Measurements from ENCODE around the gene RUBCNL. TPM values are rescaled to one million over a fixed set of nuclear protein-coding genes. Genes with fewer than 3 reads are reported as not detected.

Gene RUBCNL
- total and polyA plus RNA-seq, 2 of the 8 experiments (the other 6 are each of a cell fraction or from before 2014, with no cell fraction given): 2.6 to 4.9 TPM

- TF ChIP-seq CHD7 (IDR thresholded peaks at IDR 0.05; ENCODE audit: insufficient replicate concordance, low read length): no peak
- TF ChIP-seq FOSL1 (IDR thresholded peaks at IDR 0.05; ENCODE audit: insufficient read depth, low read depth, low read length): no peak
- TF ChIP-seq TAF7 (optimal IDR thresholded peaks at IDR 0.05; ENCODE audit: borderline replicate concordance, low read depth, low read length): no peak
- no peak for TF ChIP-seq HDAC6 (IDR thresholded peaks at IDR 0.05; ENCODE audit: low read depth, low read length)
- TF ChIP-seq SAP30 (IDR thresholded peaks at IDR 0.05; ENCODE audit: insufficient read depth, insufficient replicate concordance, low read length): no peak
- no peak for TF ChIP-seq TAF1 (IDR thresholded peaks at IDR 0.05; ENCODE audit: low read depth, low read length)
- no peak for TF ChIP-seq ZNF274 (IDR thresholded peaks at IDR 0.05; ENCODE audit: borderline replicate concordance, extremely low read depth, low read length)
Observed at GRCh38 chr13:46340011-46340410, 47.0 kb downstream of the RUBCNL start (continued).

All from H1 (cell line).